Stimulated activated CD8-positive, alpha-beta memory T cell treated with anti-CD3 and anti-CD28 coated beads, Interleukin-4, amount 100 ng/mL, for 4 hours (primary cell): Measurements from ENCODE around the gene CAPN1.
"Not testable (repeated sequence)": the region's sequence is repeated elsewhere in the genome, so short reads cannot be mapped to it uniquely, and the experiment has no call there.

Source experiments
- DNase-seq, 2 donors: peaks; one replicate each; pipeline ENCODE4 v3.0.0-alpha.2; 2020; ENCODE audit warnings: low read depth in 2 of 2, low spot score in 1 of 2

Gene CAPN1

DNA sequence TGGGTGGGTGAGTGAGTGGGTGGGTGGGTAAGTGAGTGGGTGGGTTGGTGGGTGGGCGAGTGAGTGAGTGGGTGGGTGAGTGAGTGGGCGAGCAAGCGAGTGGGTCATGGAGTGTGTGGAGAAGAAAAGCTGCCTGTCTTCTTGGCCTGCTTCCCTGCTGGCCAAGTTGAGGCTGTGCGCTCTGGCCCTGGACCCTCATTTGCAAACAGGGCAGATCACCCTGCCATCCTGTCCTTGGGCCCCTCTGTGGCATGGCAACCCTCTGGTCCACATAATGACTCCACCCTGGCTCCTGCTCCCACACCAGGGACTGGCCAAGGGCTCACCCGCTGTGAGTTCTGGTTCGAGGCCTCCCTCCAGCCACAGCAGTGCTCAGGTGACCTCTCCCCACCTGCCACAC is 35.1 kb downstream of the CAPN1 start:
- DNase-seq = no peak

DNA sequence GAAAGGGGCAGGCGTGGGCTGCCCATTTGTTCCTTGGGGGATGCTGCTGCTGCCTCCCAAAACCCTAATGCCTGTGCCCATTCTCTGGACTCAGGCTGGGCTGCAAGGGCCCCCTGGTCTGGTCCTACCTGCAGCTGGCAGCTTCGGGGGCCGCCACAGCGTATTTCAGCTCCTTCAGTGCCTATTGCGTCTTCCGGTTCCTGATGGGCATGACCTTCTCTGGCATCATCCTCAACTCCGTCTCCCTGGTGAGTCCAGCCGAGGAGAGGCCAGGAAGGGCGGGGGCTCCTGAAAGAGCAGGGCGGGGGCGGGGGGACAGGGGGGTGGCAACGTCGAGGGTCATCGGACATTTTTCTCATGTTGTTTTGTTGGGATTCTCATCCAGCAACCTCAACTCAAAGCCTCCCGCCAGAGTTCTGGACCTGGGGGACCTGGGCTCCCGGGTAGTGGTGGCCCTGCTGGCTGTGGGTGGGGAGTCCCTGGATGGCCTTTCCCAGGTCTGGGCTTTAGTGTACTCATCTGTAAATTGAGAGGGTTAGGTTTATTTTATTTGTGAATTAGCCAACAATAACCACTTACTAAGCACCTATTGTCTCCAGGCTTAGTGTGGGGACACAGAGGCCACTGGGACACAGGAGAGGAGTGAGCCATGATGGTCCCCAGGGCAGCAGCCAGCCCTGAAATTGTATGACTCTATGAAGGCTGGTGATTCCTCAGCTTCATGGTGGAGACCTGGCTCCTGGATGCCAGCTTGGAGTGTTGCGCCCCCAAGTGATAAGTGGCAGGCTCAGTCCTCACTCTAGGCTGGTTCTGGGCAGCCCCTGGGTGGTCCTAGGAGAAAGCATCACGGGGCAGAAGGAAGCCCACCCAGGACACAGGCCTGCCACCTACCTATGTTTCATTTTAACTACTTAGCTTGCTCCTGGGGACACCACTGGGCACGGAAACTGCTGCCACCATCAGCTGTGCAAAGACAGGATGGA is 36.0 kb downstream of the CAPN1 start:
- DNase-seq = no peak

DNA sequence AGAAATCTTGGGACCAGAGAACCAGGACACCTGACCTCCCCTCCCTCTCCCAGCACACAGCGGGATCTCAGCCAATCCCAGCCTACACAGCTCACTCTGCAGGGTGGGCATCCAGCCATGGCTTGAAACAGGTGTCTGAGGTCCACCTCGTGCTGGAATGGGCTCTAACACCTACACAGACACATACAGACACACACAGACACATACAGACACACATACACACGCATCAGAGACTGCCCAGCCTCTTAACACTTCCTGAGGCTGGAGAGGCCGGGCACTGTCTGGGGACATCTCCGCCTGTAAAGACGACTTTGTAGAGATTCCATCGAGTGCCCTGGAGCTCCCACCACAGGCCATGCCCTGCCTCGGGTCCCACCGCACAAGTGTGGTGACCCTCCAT is 36.7 kb downstream of the CAPN1 start:
- no peak for DNase-seq

DNA sequence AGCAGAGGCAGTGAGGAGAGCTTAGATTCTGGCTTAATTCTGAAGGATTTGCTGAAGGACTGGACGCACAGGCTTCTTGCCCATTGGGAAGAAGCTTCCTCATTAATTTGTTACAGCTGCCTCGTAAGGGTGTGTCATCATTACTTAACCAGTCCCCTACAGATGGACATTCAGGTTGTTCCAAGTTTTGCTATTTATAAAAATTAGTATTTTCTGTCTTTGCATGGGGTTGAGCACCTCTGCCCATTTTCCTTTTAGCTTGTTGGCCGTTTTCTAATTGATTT is 38.1 kb downstream of the CAPN1 start:
- no peak for DNase-seq

DNA sequence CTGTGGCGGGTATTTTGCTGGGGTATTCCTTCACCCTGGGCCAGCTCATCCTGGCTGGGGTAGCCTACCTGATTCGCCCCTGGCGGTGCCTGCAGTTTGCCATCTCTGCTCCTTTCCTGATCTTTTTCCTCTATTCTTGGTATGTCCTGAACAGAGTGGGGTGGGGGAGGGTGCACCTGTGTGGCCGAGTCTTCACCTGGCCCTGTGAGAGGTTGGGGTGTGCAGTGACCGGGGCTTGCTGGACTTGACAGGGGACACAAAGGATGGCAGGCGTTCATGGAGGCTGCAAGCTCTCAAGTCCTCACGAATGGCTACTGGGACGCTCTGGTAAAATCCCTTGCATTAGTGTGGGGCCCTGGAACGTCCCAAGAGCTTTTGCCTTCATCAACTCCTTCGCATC is 39.3 kb downstream of the CAPN1 start:
- DNase-seq = no peak

DNA sequence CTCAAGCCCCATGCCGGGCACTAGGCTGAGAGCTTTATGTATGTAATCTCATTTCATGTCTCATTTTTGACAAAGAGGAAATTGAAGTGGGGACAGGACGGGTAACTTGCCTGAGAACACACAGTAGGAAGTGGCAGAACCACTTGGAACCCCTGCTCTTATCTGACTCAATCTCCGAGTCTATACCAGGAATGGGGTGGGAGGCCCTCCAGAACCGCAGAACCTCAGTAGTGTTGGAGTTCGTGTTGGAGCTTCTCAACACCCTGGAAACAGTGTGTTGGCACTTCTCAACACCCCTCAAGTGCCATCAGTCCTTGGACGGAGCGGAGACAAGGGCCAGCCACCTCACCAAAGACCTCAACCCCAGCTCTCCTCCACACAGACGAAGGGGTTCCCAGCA is 41.3 kb downstream of the CAPN1 start:
- DNase-seq = no peak

DNA sequence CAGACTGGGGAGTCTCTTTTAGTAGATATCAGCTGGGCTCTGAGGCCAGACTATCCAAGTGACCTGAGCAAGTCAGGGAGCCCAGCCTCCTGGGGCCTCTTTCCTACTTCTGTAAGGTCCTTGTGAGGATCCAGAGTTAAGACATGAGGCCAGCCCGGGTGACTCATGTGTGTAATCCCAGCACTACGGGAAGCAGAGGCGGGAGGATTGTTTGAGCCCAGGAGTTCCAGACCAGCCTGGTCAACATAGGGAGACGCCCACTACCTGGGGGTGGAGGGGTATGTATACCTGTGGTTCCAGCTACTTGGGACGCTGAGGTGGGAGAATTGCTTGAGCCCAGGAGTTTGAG is 43.2 kb downstream of the CAPN1 start:
- no peak for DNase-seq

DNA sequence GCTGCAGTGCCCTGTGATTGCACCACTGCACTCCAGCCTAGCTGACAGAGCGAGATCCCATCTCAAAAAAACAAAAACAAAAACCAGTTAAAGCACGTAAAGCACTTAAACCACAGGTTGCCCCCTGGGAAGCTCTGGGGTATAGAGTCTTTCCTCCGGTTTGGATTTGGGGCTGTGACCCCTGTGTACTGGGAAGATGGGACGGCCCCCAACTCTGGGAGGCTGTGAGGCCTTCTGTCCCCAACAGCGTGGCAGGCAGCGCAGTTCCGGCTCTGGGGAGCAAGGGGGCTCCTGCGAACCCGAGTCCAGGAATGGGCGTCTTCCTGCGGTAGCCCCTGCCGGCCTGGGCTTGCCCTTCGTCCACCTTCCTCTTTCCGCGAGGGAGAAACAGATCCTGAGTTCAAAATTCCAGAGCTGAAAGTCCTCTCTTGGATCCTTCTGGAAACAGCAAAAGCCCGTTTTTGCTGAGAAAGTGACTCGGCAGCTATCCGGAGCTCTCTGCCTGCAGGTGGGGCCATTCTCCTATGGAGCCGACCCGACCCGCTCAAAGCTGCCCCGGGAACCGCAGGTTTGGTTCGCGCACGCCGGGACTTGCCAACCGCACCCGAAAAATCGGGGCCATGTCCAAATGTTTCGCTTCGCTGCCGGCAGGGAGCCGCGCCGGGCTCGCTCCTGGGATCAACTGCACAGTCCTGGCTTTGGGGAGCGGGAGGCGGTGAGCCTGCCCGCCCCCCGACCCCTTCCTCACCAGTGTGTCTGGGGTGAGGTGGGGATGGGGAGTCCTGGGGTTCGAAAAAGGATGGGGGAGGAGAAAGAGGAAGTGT is 43.8 kb downstream of the CAPN1 start:
- peak in 1 of 2 donors; percentile 19 for DNase-seq

DNA sequence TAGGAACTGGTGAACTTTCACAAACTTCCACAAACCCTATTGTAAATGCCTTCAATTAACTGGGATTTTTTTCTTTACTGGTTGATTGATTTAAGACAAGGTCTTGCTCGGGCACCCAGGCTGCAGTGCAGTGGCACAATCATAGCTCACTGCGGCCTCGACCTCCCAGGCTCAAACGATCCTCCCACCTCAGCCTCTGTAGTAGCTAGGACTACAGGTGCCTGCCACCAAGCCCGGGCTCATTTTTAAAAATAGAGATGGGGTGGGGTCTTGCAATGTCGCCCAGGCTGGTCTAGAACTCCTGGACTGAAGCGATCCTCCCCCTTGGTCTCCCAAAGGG is 44.3 kb downstream of the CAPN1 start:
- DNase-seq = no peak

DNA sequence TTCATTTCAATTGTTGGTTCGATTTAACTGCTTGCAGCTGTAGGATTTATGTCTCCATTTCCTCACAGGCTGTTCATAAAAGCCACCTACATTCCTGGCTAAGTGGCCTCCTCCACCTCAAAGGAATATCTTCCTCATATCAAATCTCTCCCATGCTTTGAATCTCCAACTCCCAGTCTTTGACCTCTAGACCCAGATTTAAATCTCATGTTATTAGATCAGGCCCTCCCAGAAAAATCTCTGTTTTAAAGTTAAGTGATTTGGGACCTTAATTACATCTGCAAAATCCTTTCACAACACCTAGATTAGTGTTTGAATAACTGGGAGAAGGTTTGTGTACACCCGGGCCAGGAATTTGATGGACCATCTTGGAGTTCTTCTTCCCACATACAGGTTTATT is 46.2 kb downstream of the CAPN1 start:
- no peak for DNase-seq

DNA sequence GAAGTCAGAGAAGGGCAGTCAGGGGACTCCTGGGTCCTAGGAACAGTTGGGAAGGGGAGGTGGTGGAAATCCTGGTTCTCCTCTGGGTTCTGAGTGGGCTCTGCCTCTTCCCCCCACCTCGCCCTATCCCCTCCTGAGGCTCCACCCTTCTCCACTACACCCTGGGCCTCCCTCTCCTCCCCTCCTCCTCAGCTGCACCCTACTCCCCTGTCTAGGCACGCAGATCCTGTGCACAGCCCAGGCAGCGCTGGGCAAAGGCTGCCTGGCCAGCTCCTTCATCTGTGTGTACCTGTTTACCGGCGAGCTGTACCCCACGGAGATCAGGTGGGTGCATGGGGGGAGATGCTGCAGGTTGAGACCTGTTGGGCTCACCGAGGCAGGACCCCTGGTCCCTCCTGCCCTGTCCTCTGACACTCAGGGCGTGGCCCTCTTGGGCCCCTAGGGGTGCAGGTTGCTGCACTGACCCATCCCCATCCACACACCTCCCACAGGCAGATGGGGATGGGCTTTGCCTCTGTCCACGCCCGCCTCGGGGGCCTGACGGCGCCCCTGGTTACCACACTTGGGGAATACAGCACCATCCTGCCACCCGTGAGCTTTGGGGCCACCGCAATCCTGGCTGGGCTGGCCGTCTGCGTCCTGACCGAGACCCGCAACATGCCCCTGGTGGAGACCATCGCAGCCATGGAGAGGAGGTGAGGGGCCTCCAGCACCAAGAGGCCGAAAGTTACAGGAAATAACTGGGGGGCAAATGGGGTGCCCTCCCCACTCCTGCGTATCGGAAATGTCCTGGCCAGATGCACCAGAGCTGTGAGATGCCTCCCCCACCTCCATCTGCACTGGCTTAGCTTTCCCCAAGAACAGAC is 54.7 kb downstream of the CAPN1 start:
- no peak for DNase-seq

DNA sequence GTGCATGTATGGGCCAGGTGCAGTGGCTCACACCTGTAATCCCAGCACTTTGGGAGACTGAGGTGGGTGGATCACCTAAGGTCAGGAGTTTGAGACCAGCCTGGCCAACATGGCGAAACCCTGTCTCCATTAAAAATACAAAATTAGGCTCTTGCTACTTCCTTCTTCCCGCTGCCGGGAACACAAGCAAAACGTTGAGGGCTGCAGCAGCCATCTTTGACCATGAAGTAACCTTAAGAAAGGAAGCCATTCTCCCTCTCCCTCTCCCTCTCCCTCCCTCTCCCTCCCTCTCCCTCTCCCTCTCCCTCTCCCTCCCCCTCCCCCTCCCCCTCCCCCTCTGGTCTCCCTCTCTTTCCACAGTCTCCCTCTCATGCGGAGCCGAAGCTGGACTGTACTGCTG is 56.6 kb downstream of the CAPN1 start:
- DNase-seq = not testable (repeated sequence)

DNA sequence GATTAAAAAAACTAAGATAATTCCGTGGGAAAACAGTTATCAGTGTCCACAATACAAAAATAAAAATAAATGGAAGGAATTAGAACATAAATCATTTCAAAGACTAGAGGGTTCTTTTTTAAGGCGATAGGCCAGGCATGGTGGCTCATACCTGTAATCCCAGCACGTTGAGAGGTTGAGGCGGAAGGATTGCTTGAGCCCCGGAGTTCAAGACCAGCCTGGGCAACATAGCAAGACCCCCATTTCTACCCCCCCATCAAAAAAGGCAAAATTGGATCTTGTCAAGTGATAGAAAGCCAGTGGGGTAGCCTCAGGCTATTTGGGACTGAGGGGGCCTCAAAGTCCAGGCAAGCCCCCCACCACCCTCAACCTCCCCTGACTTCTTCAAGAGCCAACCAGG is 59.4 kb downstream of the CAPN1 start:
- DNase-seq = no peak

DNA sequence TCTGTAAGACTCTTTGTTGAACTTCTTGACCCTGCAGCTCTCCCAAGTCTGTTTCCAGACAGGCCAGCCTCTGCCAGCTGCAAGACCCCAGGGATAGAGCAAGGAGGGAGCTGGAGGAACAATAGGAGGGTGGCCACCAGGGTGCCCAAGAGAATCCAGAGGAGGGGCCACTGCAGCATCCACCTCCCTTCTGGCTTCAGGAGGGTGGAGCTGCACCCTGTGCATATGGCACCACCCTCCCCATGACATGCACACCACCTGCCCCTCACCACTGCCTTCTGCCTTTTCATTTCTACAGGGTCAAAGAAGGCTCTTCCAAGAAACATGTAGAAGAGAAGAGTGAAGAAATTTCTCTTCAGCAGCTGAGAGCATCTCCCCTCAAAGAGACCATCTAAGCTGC is 60.0 kb downstream of the CAPN1 start:
- no peak for DNase-seq

DNA sequence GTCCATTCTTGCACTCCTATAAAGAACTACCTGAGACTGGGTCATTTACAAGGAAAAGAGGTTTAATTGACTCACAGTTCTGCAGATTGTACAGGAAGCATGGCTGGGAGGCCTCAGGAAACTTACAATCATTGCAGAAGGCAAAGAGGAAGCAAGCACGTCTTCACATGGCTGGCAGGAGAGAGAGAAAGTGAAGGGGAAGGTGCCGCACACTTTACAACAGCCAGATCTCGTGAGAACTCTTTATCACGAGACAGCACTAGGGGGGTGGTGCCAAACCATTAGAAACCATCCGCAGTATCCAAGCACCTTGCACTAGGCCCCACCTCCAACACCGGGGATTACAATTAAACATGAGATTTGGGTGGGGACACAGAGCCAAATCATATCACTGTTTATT is 60.7 kb downstream of the CAPN1 start:
- no peak for DNase-seq

DNA sequence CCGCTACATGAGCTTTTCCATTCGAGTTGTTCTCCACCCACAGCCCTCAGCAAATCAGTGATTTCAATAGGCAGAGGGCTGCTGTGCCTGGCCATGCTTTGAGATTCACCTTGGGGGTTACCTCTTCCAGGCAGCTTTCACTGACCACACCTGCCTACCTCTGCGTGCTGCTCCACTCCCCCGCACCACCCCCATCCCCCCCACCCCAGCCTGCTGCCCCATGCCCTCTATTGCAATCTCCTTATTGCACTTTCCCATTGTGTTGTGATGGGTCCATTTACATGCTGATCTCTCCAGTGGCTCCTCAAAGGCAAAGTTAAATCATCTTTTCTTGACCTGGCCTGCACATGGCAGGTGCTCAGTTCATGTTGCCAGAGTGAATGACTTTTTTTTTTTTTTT is 62.1 kb downstream of the CAPN1 start:
- no peak for DNase-seq

DNA sequence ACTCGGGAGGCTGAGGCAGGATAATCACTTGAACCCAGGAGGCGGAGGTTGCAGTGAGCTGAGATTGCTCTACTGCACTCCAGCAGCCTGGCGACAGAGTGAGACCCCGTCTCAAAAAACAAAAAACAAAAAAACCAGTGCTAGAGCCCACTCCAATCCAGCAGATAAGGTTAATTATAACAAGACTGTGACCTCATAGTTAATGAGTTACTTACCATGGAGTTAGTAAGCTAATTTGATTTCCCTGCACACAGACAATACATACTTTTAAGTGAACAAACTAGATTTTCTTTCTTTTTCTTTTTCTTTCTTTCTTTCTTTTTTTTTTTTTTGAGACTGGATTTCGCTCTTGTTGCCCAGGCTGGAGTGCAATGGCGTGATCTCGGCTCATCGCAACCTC is 63.3 kb downstream of the CAPN1 start:
- DNase-seq = not testable (repeated sequence)

DNA sequence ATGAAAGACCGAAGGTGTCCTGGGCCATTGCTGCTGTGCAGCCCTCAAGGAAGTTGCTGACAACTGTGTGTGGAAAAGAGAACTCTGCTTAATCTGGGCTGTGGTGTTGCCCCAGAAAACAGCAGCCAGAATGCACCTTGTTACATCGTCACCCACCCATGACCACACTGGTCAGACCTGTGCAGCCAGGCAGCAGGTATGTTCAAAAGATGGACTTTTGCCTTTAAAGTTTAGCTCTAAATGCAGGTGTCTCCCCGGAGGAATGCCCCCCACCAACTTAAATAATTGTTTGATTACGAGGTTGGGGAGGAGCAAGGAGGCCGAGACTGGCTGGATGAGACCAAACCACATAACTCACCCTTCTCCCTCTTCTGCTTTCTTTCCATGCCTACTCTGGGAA is 64.8 kb downstream of the CAPN1 start:
- no peak for DNase-seq

DNA sequence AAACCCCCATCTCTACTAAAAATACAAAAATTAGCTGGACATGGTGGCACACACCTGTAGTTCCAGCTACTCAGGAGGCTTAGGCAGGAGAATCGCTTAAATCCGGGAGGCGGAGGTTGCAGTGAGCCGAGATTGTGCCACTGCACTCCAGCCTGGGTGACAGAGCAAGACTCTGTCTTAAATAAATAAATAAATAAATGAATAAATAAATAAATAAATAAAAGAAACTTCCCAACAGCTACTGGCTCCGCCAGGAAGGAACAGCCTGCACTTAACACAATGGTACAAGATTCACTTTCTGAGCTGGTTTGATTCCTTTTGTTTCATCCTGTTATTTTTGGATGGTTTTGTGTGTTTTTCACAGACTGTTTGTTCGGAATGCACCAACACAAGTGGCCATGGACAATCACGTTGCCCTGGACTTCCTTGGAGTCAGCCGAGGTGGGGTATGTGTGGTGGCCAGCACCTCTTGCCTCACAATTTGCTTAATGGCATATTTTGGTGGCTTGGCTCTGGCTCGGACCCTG is 66.5 kb downstream of the CAPN1 start:
- not testable (repeated sequence) for DNase-seq

DNA sequence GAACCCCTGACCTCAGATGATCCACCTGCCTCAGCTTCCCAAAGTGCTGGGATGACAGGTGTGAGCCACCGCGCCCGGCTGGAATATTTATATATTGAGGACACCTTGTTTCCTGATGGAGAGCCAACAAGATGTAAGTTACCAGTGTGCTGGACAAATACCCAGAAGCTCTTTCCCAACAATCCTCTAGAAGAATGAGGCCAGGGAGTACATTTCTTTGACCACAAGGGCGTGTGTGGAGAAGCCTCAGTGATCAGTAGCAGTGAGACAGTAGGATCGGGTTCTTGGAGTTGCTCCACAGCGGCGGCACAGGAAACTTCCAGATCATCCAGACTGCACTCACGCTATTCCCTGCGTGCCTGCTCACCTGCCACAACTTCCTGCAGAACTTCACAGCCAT is 69.7 kb downstream of the CAPN1 start:
- DNase-seq = no peak

DNA sequence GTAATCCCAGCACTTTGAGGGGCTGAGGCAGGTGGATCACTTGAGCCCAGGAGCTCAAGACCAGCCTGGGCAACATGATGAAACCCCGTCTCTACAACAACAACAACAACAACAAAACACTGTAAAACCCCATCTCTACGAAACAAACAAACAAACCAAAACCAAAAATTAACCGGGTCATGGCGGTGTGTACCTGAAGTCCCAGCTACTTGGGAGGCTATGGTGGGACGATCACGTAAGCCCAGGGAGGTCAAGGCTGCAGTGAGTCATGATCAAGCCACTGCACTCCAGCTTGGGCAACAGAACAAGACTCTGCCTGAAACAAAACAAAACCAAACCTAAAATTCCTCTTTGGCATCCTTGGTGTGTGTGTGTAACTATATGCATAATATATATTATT is 73.0 kb downstream of the CAPN1 start:
- no peak for DNase-seq

DNA sequence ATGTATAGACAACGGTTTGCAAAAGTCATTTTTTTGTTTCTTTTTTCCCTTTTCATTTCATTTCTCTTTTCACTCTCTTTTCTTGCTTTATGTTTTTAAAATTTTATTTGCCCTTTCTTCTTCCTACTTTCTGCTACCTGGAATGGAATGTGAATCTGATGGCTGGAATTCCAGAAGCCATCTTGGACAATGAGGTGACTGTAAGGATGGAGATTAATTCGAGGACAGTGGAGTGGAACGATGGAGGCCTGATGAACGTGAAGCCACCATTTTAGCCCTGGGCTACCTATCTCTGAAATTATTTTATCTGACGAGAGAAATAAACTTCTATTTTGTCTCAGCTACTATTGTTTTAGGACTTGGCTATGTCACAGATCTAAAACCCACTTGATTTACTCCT is 77.3 kb downstream of the CAPN1 start:
- no peak for DNase-seq
